ENCODE results near the gene MIA3. TPM values are rescaled to one million over a fixed set of nuclear protein-coding genes. Genes with fewer than 3 reads are reported as not detected.

The MIA3 gene
- polyA plus RNA-seq, 1 donor from 2014 or later: 26.9 TPM

DNA sequence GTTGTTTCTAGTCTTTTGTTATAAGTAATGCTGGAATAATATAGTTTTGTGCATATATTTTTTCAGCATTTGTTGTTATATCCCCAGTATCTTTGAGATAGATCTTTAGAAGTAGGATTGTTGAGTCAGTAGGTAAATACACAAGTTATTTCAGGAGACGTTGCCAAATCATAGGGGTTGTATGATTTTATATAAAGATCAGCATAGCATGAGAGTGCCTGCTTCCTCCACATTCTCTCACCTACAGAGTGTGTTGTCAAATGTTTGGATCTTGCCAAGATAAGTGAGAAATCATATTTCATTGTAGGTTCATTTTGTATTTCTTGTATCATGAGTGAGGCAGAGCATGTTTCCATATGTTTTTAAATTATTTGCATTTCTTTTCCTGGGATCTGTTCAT is 24.6 kb downstream of the MIA3 start:
- Histone ChIP-seq H3K79me2 (replicated peaks; ENCODE audit: insufficient read depth, low read length) (peaks cover 13% of the 10 kb centered on the region), H3K4me2 (ENCODE audit: low read length) (no peak overlapping the region), H3K27ac (ENCODE audit: low read length) (no peak overlapping the region), H3K27me3 (ENCODE audit: insufficient read depth, low read depth, low read length) (no peaks in the 10 kb centered on the region), H2AFZ (ENCODE audit: low read depth, low read length) (no peak overlapping the region), H3F3A (ENCODE audit: insufficient read depth, low read length, poor library complexity, severe bottlenecking) (peaks cover 8% of the 10 kb centered on the region), H3K9me2 (ENCODE audit: insufficient read depth, low read length) (no peaks in the 10 kb centered on the region), H3K36me3 (ENCODE audit: insufficient read depth, low read length) (no peaks in the 10 kb centered on the region), H3K9ac (ENCODE audit: low read length) (no peak overlapping the region), H3K4me3 (ENCODE audit: low read length) (no peak overlapping the region), H4K20me1 (ENCODE audit: insufficient read depth) (no peaks in the 10 kb centered on the region), H3K9me3 (ENCODE audit: low read length) (no peaks in the 10 kb centered on the region)
- TF ChIP-seq POLR2AphosphoS5 (IDR thresholded peaks at IDR 0.05) (no peak), RAD21 (conservative IDR thresholded peaks at IDR 0.05) (no peak), EP300 (conservative IDR thresholded peaks at IDR 0.05; ENCODE audit: poor library complexity, severe bottlenecking) (no peak), EZH2 (IDR thresholded peaks at IDR 0.05; ENCODE audit: borderline replicate concordance, insufficient read depth, low read length, poor library complexity, severe bottlenecking) (no peak), CTCF (IDR thresholded peaks at IDR 0.05; ENCODE audit: poor library complexity, severe bottlenecking) (no peak), SMC3 (conservative IDR thresholded peaks at IDR 0.05; ENCODE audit: poor library complexity) (no peak), TAF1 (IDR thresholded peaks at IDR 0.05; ENCODE audit: low read depth) (no peak), MXI1 (conservative IDR thresholded peaks at IDR 0.05; ENCODE audit: poor library complexity, severe bottlenecking) (no peak)
- TF ChIP-seq, protein P1, sequence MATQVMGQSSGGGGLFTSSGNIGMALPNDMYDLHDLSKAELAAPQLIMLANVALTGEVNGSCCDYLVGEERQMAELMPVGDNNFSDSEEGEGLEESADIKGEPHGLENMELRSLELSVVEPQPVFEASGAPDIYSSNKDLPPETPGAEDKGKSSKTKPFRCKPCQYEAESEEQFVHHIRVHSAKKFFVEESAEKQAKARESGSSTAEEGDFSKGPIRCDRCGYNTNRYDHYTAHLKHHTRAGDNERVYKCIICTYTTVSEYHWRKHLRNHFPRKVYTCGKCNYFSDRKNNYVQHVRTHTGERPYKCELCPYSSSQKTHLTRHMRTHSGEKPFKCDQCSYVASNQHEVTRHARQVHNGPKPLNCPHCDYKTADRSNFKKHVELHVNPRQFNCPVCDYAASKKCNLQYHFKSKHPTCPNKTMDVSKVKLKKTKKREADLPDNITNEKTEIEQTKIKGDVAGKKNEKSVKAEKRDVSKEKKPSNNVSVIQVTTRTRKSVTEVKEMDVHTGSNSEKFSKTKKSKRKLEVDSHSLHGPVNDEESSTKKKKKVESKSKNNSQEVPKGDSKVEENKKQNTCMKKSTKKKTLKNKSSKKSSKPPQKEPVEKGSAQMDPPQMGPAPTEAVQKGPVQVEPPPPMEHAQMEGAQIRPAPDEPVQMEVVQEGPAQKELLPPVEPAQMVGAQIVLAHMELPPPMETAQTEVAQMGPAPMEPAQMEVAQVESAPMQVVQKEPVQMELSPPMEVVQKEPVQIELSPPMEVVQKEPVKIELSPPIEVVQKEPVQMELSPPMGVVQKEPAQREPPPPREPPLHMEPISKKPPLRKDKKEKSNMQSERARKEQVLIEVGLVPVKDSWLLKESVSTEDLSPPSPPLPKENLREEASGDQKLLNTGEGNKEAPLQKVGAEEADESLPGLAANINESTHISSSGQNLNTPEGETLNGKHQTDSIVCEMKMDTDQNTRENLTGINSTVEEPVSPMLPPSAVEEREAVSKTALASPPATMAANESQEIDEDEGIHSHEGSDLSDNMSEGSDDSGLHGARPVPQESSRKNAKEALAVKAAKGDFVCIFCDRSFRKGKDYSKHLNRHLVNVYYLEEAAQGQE (IDR thresholded peaks at IDR 0.05; ENCODE audit: borderline replicate concordance): no peak

DNA sequence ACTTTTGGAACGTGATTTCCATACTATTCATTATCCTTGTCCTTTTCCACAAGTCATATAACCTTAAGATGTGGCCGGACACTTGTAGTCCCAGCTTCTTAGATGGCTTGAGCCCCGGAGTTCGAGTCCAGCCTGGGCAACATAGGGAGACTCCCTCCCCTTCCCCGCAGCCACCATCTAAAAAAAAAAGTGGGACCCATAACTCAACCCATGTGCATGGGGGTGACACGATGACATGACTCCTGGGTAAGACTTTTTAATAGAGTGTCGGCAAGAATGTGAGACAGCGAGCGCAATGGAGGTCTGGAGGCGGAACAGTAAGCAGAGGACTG is 25.7 kb downstream of the MIA3 start:
- H3K4me2 ChIP-seq (ENCODE audit: low read length): peak overlapping the region; percentile 54
- H3K9ac ChIP-seq (ENCODE audit: low read length): peak overlapping the region; percentile 81
- TF ChIP-seq RAD21 (conservative IDR thresholded peaks at IDR 0.05) (no peak), EZH2 (IDR thresholded peaks at IDR 0.05; ENCODE audit: borderline replicate concordance, insufficient read depth, low read length, poor library complexity, severe bottlenecking) (no peak), CTCF (IDR thresholded peaks at IDR 0.05; ENCODE audit: poor library complexity, severe bottlenecking) (no peak), EP300 (conservative IDR thresholded peaks at IDR 0.05; ENCODE audit: poor library complexity, severe bottlenecking) (no peak), SMC3 (conservative IDR thresholded peaks at IDR 0.05; ENCODE audit: poor library complexity) (no peak), POLR2AphosphoS5 (IDR thresholded peaks at IDR 0.05) (no peak), TAF1 (IDR thresholded peaks at IDR 0.05; ENCODE audit: low read depth) (no peak), MXI1 (conservative IDR thresholded peaks at IDR 0.05; ENCODE audit: poor library complexity, severe bottlenecking) (no peak)
- TF ChIP-seq, protein P1 (IDR thresholded peaks at IDR 0.05; ENCODE audit: borderline replicate concordance): no peak
- no peaks in the 10 kb centered on the region for H3K36me3 ChIP-seq (ENCODE audit: insufficient read depth, low read length)
- H3K9me2 ChIP-seq (ENCODE audit: insufficient read depth, low read length): no peaks in the 10 kb centered on the region
- peaks cover 13% of the 10 kb centered on the region for H3K79me2 ChIP-seq (replicated peaks; ENCODE audit: insufficient read depth, low read length)
- no peaks in the 10 kb centered on the region for H3K27me3 ChIP-seq (ENCODE audit: insufficient read depth, low read depth, low read length)
- H3K4me3 ChIP-seq (ENCODE audit: low read length): peak overlapping the region; percentile 81
- H4K20me1 ChIP-seq (ENCODE audit: insufficient read depth): no peaks in the 10 kb centered on the region
- peaks cover 8% of the 10 kb centered on the region for H3F3A ChIP-seq (ENCODE audit: insufficient read depth, low read length, poor library complexity, severe bottlenecking)
- peak overlapping the region; percentile 89 for H3K27ac ChIP-seq (ENCODE audit: low read length)
- H3K9me3 ChIP-seq (ENCODE audit: low read length): no peaks in the 10 kb centered on the region
- peak overlapping the region; percentile 84 for H2AFZ ChIP-seq (ENCODE audit: low read depth, low read length)

All from neural cell (in vitro differentiated cells).